GM18511 (cell line): ENCODE measurements around the gene PLAAT2.
"Not testable (repeated sequence)": the region's sequence is repeated elsewhere in the genome, so short reads cannot be mapped to it uniquely, and the experiment has no call there.

ENCODE experiments used
- ATAC-seq: cut with Tn5 transposase; IDR thresholded peaks from one replicate; pipeline ENCODE4 v1.9.1; 2021; ENCODE audit warnings: mild to moderate bottlenecking, moderate library complexity; ENCODE audit not compliant: unreplicated experiment

PLAAT2 gene

DNA sequence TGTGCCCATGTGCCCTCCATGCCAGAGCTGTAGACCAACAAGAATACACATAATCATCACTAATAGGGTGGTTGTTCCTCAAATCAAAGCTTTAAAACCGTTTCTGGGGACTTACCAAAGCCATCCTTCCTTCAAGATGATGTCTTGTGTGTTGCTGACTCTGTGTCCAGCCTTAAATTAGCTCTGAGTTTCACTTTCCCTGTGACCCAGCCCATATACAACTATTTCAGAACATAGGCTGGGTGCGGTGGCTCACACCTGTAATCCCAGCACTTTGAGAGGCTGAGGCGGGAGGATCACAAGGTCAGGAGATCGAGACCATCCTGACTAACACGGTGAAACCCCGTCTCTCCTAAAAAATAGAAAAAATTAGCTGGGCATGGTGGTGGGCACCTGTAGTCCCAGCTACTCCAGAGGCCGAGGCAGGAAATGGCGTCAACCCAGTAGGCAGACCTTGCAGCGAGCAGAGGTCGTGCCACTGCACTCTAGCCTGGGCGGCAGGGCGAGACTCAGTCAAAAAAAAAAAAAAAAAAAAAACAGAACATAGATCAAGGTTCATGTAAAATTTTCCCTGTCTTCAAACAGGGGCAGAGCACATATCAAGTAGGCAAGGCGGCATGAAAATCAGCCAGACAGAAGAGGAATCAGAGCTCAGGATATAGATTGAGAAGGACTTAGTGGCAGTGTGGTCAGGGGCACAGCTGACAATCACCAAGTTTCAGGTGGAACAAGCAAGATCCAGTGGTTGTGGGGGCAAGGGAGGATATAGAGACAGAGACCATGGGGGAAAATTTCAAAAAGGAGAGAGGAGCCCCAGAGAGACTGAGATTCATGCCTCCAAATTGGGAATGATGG is at the start of gene PLAAT2:
Gene PLAAT2, minus strand, starts transcription at position 179 of the 855 bp plus-strand sequence. Its CDS starts 55 bp downstream, at position 124.
- no peak for ATAC-seq

DNA sequence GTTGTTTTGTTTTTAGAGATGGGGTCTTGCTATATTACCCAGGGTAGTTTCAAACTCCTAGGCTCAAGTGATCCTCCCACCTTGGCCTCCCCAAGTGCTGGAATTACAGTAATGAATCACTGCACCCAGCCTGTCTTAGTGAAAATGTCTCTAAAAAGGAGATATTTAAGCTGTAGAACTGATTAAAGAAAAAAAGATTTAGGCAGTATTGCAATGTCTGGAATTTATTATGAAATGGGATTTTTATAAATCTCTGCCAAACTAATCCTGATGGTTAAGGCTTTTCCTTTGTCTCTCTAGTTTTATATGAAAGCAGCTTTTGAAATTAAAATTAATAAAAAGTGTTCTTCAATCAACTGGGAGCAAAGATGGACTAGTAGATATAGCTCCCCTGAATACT is 49.0 kb upstream of the PLAAT2 start:
- no peak for ATAC-seq

DNA sequence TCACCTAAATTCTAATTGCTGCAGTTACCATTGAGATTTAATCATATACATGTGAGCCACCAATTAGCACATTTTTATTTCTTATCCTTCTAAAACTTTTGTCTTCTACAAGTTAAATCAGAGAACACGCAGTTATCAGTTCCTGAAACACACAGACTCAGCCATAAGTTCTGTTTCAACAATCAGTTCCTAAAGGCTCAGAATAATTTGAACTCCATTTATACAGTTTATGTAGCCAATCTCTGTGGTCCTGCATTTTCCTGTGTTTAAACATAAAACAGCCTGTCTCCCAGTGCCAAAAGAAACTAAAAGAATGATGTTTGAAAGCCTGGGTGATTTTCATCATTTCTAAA is 48.2 kb upstream of the PLAAT2 start:
- no peak for ATAC-seq

DNA sequence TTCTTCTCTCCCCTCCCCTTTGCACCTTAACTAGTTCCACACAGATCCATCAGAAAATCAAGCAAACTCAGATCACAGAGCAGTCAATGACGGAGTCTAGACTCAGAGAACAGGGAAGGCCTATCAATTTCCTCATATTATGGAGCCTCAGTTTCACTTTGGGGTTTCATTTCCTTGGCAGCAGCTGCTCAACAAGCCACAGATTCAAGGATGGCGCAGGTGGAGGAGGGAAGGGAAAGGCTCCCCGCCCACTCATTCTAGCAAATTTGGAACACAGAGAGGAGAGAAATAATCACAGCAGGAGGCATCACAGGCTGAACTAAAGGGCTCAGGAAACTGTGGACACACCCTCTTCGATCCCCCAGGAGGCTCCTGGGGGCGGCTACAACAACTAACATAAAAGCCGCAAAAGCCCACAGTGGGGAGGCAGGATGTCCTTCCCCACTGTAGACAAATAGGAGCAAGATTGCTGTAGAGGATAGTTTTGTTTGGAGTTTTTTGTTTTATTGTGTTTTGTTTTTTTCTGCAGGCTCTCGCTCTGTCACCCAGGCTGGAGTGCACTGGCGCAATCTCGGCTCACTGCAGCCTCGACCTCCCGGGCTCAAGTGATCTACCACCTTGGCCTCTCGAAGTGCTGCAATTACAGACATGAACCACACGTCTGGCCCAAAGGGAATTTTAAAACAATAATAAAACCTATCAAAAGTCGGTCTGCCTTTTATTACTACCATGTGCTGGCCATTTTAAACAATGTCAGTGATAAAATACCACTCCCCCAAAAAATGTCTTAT is 47.6 kb upstream of the PLAAT2 start:
- ATAC-seq: no peak

DNA sequence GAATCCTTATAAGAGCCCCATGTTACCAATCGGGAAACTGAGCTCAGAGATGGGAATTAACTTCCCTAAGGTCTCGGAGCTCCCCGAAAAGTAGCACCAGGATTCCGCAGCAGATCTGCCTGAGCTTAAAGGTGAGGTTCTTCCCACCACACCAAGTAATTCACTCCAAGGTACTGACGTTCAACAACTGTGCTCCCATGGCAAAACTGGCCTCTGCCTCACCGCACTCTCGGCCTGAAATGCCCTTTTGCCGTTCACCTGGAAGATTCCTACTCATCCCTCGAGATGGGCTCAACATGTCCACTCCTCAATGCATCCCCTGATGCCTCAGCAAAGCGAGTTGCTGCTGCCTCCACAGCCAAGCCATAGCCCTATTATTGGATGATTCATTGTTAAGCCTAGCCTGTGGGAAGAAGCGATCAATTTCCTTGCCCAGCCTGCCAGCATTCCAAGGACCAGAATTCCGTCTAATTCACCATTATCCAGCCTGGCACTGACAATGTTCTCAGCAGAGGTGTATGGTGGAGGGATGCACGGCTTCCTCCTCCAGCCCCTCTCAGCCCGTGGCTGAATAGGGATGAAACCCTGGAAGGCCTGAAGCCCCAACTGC is 46.9 kb upstream of the PLAAT2 start:
- ATAC-seq: no peak

DNA sequence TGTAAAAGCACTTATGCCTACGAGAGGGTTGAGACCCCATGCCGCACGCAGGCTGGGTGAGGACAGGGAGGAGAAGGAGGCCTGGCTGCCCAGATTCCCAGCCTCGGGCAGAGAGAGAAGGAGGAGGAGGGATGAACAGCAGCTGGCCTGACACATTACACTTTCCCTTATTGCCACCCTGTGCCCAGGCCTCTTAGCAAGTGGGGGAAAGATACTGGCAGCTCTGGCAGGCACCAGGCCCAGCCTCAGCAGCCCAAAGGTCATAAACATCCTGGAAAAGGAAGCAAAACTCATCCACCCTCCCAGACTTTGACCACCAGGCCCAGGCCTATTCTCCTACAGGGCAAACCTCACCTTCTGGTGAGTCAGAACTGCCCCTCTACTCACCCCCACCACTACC is 46.4 kb upstream of the PLAAT2 start:
- no peak for ATAC-seq

DNA sequence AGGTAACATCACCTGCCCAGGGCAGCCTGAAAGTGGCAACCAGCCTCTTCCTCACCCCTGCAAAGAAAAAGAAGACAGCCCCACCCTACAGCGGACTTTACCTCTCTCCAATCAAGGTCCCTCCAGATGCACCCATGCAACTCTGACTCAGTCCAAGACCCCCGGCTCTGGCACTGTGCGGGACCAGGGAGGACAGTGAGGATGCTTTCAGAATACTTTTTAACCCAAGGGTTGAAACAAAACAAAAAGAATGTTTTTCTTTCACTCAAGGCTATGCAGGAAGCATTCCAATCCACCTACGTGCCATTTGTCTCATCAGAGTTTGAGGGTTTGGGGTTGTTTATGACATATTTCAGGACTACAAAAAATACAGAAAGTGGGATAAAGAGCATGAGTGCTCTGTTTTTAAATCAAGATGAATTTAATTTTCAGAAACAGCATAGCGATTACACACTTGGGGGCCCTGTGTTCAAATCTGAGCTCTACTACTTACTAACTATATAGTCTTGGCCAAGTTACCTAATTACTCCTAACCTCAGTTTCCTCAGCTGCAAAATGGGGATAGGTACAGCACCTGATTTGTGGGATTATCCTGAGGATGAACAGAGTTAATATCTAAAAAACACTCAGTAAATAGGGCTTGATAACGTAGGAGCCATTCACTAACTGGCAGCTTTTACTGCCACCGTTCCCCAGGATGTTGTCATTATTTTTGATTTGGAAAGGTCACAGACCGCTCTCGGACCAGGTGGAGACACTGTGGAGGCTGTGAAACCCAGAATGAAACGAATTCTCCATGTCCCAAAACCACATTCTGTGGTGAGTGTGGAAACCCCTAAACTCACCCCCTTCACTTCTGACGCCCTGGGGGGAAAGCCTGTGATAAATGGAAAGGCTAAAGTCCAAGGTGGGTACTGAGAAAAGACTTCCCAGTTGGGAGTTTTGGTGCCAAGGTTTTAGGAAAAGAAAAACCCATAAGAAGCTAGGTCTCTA is 45.5 kb upstream of the PLAAT2 start:
- ATAC-seq: no peak

DNA sequence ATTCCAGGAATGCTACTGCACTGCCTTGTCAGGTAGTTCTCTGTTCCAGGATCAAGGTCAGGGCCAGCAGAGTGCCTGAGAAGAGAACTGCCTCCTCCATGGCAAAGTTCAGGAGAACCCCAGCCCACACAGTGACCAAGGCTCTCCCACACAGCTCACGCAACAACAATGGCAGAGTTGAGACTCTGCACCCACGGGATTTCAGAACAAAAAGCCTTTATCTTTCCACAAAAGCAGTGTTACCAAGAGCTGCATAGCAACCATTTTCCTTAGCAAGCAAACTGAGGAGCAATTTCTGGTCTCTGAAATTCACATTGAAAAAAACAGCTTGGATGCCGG is 40.0 kb upstream of the PLAAT2 start:
- ATAC-seq: no peak

DNA sequence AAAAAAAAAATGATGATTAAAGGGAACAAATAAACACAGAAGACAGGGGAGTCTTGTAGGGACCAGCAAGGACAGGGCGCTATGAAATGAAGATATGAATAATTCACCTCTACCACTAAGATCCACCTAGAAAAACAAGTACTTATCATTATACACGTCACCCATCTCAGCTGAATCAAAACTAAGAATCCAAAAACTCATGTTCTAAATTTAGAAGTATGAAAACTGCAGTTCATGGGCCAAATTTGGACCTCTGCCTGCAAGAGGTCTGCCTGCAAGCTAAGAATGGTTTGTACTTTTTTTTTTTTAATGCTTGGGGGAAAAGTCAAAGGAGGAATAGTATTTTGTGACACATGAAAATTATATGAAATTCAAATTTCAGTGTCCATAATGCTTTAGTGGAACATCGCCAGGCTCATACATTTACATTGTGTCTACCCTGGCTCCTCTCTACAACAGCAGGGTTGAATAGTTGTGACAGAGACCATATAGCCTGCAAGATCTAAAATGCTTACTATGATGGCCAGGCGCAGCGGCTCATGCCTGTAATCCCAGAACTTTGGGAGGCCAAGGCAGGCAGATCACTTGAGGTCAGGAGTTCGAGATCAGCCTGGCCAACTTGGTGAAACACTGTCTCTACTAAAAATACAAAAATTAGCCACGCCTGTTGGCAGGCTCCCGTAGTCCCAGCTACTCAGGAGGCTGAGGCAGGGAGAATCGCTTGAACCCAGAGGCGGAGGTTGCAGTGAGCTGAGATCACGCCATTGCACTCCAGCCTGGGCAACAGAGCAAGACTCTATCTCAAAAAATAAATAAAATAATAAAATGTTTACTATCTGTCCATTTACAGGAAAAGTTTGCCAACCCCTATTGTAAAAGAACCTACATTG is 39.4 kb upstream of the PLAAT2 start:
- ATAC-seq: not testable (repeated sequence)

DNA sequence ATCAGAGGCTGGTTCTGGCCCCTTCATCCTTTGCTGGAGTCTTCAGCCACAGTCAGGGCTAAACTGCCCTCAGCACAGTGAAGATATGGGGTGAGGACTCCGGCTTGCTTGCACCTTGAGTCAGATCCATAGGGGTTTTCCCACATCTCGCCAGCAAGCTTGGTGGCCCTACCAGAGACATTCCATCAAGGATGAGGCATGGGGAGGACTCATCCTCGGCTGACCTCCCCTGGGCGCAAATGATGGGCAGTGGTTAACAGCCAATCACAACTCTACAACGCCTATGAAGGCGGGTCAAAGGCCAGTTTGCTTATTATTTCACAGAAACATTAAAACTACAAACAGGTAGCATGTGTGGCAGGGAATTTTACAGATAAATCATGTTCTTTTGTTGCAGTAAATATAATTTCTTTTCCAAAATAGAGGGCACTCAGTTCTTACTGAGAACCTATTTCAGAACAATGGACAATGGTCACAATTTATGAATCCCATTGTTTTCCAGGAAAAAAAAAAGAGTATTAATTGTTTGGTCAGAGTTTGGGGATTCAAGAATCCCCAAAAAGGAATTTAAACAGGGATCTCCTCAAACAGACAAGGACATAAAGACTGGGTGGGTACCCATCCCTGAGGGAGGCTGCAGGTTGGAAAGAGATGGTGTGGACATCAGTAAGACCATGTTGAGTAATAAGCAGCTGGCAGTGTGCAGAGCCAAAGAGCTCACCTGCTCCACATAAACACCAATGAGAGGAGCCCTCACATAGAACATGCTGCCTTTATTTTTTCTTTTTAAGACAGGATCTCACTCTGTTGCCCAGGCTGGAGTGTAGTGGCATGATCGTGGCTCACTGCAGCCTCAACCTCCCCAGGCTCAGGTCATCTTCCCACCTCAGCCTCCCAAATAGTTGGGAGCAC is 36.3 kb upstream of the PLAAT2 start:
- ATAC-seq: no peak

DNA sequence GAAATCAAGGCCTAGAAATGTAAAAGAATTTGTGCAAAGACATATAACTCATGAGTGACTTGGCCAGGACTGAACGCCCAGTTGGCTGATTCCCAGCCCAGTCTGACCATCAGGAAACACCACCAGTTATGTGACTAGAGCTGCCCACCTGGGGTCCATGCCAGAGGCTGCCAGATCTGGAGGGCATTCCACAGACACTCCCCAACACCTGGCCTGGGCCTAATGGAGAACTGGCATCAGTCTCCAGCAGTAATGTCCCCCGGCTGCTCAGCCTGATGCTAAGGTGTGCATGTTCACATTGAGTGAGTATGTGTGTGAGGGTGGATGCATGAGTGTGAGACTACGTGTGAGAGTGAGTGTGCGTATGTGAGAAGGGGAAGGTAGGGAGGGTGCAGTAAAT is 35.4 kb upstream of the PLAAT2 start:
- no peak for ATAC-seq

DNA sequence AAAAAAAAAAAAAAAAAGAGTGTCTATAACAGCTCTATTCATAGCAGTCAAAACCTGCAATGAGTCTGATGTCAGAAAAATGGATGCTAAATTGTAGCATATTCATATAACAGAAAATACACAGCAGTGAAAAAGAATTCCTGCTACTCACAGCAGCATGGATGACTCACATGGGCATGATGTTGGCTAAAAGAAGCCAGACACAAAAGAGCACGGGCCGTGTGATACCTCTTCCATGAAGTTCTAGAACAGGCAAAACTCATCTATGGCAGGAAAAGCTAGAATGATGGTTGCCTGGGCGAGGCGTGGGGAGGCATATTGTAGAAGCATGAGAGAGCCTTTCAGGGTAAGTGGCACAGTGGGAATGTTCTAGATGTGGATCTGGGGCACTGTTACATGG is 32.1 kb upstream of the PLAAT2 start:
- ATAC-seq: no peak

DNA sequence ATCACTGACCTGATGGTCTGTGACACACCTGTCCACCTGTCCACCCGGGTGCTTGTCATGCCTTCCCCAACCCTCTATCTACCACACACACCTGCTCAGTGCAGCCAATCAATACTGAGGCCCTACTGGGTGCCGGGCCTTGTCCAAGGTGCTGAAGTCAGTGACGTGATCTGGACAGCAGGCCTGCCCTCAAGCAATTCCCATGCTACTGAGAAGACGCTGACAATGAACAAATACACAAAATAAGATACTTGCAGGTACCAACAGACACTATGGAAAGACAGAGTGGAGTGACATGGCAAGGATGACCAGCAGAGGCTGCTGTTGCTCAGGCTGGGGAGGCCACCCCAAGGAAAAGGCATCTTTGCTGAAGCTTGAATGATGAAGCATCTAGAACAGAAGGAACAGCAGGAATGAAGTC is 29.8 kb upstream of the PLAAT2 start:
- no peak for ATAC-seq

DNA sequence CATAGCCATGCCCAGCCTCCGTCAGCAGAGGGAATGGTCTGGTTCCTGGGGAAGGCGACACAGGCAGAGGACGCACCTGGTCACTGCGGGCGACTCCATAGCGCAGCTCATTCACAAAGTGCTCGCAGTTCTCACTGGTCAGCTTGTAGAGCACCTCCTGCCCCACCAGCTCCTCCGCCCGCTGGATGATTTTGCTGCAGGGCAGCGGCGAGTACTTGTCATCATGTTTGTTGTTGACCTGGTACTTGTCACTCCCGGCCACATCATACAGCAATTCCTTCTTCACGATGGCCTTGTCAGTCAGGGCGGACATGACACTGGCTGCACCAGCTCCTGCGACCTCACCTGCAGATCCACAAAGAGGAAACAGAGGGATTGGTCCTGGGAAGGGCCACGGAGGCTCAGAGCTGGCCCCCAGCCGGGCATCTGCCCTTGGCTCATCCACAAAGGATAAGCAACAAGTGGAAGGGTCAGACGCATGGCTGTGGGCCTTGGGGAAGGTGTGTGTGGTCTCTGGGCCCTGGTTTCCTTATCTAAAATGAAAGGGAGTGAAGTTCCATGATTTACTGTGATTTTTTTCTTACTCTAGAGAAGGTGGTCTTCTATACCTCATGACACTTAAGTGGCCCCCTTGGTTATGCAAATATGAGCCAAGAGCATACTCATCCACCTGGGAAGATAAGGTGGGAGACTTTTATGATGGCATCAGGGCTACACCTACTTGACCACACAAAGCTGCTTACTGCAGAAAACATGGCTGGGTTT is 27.0 kb upstream of the PLAAT2 start:
- no peak for ATAC-seq

DNA sequence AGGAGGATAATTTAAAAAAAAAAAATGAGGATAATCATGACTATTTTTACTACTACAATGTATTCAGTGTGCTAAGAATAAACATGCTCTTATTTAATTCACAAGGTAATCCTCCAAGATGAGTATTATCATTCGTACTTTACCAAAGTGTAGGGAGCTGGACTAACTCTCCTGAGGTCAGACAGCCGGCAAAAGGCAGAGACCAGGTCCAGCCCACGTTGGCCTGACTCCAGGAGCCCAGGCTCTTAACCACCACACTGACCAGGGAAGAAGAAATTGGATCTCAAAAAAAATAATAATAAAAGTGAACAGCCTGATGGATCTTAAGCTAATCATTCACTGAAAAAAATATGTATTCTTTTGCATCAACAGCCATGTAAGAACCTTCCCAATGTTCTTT is 25.8 kb upstream of the PLAAT2 start:
- ATAC-seq: no peak

DNA sequence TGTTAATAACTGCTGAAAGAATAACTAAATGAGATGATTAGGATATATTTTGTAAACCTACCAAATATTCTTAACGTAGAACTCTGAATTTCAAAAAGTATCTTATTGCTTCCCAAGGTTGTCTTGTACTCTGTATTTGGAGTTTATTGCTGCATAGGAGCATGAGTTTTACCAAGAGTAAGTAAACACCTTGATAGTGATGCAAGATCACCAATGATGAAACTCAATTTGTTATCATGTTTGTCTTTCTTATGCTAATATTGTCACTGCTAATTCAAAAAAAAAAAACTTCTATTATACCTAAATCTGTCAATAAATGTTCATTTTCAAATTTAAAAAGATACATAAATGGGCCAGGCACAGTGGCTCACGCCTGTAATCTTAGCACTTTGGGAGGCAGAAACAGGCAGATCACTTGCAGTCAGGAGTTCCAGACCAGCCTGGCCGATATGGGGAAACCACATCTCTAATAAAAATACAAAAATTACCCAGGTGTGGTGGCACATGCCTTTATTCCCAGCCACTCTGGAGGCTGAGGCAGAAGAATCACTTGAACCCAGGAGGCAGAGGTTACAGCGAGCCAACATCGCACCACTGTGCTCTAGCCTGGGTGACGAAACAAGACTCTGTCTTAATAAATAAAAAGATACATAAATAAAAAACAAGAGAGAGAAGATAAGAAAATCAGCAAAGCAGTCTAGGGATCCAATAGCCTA is 23.4 kb upstream of the PLAAT2 start:
- ATAC-seq: no peak

DNA sequence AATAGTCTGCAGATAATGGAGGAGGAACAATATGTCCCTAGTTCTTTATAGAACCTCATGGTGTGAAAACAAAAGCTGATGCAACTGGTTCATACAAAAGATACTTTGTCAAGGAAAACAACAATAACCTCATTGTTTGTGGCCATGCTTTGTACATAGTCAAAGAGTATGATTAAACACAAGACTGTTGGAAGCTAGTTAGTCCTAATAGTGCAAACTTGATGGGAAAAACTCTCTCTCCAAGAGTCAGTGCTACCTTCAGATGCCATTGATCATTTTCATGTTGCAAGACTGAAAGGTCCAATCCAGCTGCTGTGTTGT is 20.1 kb upstream of the PLAAT2 start:
- ATAC-seq: no peak
